Stomach (tissue), 4 donors: ENCODE measurements around the gene CA5A.

Experiments used
- EP300 ChIP-seq: sonication (generic); formaldehyde crosslinking; IDR thresholded peaks from one replicate; pipeline ENCODE4 v1.6.1; 2017; ENCODE audit warnings: antibody characterized with exemption
- POLR2A ChIP-seq, 4 donors: fragments of 450-650 bp; IDR thresholded peaks; one replicate each; pipeline ENCODE4 v1.6.1; 2016; ENCODE audit warnings: antibody characterized with exemption in 4 of 4, control low read depth in 2 of 4, mild to moderate bottlenecking in 1 of 4, moderate library complexity in 1 of 4
- POLR2AphosphoS5 ChIP-seq, 3 donors: sonication (generic); formaldehyde crosslinking; IDR thresholded peaks; one replicate each; pipeline ENCODE4 v1.6.1; 2016; ENCODE audit warnings: antibody characterized with exemption in 3 of 3
- TF ChIP-seq, protein P1 (sequence below), 7 experiments: fragments of 450-650 bp in 4 of 7; fragments of 200-600 bp in 3 of 7; sonication (generic) in 3 of 7; IDR thresholded peaks; one replicate each; pipeline ENCODE4 v1.5.1; 2016 to 2019; ENCODE audit warnings: antibody characterized with exemption in 7 of 7, control low read depth in 2 of 7, mild to moderate bottlenecking in 1 of 7

DNA sequence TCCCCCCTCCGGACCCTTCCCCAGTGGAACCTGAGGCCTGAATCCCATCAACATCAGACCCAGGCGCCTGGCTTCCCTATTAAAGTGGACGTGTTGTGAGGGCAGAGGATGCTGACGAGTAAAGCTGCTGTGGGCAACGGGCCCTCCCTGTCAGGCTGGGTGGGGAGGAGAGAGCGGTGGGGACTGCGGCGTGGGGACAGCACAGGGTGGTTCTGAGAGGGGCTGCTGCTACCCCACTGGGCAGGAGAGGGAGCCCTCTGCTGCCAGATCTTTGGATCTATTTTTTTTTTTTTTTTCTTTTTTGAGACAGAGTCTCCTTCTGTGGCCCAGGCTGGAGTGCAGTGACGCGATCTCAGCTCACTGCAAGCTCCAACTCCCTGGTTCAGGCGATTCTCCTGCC, 5.9 kb downstream of the CA5A start:
- TF ChIP-seq, protein P1, sequence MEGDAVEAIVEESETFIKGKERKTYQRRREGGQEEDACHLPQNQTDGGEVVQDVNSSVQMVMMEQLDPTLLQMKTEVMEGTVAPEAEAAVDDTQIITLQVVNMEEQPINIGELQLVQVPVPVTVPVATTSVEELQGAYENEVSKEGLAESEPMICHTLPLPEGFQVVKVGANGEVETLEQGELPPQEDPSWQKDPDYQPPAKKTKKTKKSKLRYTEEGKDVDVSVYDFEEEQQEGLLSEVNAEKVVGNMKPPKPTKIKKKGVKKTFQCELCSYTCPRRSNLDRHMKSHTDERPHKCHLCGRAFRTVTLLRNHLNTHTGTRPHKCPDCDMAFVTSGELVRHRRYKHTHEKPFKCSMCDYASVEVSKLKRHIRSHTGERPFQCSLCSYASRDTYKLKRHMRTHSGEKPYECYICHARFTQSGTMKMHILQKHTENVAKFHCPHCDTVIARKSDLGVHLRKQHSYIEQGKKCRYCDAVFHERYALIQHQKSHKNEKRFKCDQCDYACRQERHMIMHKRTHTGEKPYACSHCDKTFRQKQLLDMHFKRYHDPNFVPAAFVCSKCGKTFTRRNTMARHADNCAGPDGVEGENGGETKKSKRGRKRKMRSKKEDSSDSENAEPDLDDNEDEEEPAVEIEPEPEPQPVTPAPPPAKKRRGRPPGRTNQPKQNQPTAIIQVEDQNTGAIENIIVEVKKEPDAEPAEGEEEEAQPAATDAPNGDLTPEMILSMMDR (IDR thresholded peaks at IDR 0.05), result no peak
- TF ChIP-seq POLR2AphosphoS5 (IDR thresholded peaks at IDR 0.05), result no peak
- no peak for TF ChIP-seq EP300
- TF ChIP-seq POLR2A (IDR thresholded peaks at IDR 0.05), result no peak
